HG02981 (cell line): ENCODE data around the gene GNA15.

Source experiments
- ATAC-seq: cut with Tn5 transposase; IDR thresholded peaks from one replicate; pipeline ENCODE4 v1.9.1; 2021; ENCODE audit warnings: mild to moderate bottlenecking, moderate library complexity; ENCODE audit not compliant: unreplicated experiment

GNA15 gene

DNA sequence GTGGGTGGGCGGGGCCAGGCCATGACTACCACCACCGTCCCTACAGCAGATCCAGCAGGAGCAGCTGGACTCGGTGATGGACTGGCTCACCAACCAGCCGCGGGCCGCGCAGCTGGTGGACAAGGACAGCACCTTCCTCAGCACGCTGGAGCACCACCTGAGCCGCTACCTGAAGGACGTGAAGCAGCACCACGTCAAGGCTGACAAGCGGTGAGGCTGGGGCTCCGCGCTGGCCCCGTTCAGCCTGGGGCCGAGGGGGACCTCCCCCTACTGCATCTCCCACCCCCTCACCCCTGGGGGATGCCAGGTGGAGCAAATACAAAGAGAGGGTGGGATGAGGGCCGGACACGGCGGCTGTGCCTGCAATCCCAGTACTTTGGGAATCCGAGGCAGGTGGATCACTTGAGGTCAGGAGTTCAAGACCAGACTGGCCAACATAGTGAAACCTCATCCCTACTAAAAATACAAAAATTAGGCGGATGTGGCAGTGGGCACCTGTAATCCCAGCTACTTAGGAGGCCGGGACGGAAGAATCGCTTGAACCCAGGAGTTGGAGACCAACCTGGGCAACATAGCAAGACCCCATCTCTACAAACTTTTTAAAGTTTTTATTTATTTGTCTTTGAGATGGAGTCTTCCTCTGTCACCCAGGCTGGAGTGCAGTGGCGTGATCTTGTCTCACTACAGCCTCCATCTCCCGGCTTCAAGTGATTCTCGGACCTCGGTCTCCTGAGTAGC, 70.6 kb downstream of the GNA15 start:
- no peak for ATAC-seq

DNA sequence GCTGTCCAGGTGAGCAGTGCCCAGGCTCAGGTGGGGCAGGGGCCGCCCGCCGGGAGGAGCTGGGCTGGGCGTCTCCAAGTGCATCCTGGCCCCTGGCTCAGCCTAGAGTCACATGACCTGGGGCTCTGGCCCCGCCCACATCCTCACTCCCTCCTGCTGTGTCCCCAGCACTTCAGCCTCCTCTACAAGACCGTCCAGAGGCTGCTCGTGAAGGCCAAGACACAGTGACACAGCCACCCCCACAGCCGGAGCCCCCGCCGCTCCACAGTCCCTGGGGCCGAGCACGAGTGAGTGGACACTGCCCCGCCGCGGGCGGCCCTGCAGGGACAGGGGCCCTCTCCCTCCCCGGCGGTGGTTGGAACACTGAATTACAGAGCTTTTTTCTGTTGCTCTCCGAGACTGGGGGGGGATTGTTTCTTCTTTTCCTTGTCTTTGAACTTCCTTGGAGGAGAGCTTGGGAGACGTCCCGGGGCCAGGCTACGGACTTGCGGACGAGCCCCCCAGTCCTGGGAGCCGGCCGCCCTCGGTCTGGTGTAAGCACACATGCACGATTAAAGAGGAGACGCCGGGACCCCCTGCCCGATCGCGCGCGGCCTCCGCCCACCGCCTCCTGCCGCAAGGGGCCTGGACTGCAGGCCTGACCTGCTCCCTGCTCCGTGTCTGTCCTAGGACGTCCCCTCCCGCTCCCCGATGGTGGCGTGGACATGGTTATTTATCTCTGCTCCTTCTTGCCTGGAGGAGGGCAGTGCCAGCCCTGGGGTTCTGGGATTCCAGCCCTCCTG, 71.8 kb downstream of the GNA15 start:
- ATAC-seq, result no peak

DNA sequence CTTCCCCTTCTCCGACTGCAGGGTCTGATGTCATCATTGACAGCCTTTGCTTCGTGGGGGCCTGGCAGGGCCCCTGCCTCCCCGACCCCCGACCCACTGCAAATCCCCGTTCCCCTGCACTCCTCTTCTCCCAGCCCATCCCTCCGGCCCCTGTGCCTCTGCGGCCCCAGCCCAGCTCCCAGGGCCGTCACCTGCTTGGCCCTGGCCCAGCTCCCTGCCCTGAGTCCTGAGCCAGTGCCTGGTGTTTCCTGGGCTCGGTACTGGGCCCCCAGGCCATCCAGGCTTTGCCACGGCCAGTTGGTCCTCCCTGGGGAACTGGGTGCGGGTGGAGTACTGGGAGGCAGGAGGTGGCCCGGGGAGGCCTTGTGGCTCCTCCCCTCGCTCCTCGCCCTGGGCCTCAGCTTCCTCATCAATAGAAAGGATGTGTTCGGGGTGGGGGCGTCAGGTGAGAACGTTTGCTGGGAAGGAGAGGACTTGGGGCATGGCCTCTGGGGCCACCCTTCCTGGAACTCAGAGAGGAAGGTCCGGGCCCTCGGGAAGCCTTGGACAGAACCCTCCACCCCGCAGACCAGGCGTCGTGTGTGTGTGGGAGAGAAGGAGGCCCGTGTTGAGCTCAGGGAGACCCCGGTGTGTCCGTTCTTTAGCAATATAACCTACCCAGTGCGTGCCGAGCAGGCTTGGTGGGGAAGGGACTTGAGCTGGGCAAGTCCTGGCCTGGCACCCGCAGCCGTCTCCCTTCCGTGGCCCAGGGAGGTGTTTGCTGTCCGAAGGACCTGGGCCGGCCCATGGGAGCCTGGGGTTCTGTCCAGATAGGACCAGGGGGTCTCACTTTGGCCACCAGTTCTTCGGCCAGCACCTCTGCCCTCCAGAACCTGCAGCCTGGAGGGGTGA, 72.7 kb downstream of the GNA15 start:
- no peak for ATAC-seq

DNA sequence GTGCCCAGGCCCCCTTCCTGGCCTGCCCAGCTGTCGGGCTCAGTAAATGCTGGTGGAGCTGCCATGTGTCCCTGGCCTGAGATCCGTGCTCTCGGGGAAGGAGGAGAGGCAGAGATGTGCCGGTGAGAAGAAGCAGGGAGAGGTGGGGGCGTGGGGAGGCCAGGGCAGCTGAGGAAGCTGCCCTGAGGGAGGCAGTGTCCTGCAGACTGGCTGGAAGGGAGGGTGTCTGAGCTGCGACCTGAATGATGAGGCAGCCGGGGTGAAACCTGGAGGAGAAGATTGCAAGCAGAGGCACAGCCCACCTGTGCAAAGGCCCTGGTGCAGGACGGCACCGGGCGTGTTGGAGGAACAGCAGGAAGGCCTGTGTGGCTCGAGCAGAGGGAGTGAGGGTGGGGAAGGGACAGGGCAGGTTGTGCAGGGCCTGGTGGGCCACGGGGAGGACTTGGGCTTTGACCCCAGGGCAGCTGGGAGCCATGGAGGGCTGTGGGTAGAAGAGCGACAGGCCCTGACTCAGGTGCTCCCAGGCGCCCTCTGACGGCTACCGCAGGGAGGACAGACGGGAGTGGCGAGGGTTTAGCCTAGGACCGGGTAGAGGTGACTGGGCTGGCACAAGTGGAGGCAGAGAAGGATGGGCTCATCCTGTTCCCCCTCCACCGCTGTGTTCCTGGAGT, 74.6 kb downstream of the GNA15 start:
- no peak for ATAC-seq

DNA sequence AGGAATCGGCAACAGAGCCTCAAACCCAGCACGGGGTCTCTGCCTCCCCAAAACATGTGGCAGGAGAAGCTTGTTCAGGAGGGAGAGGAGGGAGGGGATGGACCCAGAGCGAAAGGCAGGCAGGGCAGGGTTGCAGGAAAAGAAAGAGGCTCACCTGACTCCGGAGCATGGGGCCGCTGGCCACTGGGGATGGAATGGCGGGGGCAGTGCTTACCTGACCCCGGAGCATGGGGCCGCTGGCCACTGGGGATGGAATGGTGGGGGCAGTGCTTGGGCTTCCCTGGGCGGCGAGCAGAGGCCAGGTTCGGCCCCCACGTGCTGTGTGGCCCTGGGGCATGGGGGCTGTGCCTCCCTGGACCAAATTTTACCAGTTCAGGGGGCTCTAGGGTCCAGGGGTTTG, 75.4 kb downstream of the GNA15 start:
- no peak for ATAC-seq

DNA sequence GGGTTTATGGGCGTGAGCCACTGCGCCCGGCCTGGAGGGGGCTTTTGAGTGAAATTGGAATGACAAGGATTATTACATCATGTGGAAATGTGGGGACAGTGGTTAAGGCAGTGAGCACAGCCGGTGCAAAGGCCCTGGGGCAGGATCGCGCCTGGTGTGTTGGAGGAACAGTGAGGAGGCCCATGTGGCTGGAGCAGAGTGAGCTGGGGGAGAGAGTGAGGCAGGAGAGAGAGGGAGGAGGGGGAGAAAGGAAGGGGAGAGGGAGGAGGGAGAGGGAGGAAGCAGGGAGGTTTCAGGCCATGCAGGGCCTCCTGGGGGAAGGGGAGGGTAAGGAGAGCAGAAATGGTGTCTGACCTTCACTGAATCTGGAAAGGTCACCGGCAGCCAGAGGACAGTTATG, 77.3 kb downstream of the GNA15 start:
- ATAC-seq, result no peak
